Stimulated activated CD8-positive, alpha-beta memory T cell treated with anti-CD3 and anti-CD28 coated beads, Interleukin-4, amount 100 ng/mL, for 48 hours (primary cell): ENCODE data around the gene CYP2D6.

Experiments used
- DNase-seq: peaks from one replicate; pipeline ENCODE4 v3.0.0-alpha.2; 2020

Gene CYP2D6

DNA sequence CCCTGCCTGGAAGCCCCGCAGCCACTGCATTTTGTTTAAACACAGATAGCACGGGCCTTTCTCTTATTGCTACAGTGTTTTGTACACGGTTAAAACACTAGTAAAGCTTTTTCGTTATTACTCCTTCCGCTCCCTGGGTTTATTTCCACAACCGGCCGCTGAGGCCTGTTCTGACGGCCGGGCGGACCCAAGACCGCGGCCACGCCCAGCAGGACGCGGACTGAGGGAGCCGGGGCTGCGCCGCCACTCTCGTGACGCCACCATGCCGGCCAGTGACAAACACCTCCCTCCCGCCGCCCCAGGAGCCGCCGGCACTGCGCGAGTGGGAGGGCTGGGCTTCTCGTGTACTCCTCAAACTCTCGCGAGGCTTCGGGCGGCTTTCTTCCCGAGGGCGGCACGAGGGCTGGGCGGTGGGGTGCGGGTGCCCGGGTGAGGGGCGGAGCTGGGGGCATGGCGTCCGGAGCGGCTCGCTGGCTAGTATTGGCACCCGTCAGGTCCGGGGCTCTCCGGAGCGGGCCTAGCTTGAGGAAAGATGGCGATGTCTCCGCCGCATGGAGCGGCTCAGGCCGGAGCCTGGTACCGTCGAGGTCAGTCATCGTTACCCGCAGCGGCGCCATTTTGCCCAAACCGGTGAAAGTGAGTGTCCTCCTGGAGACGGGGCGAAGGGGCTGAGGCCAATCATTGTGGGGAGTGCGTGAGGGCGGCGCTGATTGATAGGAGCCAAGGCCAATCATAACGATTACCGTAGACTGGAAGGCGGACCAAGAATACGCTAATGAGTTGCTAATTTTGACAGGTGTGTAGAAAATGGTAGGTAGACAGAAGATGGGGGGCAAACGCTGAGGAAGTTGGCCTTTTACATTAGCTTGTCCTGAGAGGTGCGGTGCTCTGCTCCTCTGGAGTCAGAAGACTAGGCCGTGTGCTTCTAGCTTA lies 51.0 kb downstream of the CYP2D6 start, which contains the start of gene SMDT1:
TSS of gene SMDT1 (plus strand) at position 382 of the 933 bp plus-strand sequence. CDS start at position 451, 69 bp downstream.
- peak; percentile 98 for DNase-seq

DNA sequence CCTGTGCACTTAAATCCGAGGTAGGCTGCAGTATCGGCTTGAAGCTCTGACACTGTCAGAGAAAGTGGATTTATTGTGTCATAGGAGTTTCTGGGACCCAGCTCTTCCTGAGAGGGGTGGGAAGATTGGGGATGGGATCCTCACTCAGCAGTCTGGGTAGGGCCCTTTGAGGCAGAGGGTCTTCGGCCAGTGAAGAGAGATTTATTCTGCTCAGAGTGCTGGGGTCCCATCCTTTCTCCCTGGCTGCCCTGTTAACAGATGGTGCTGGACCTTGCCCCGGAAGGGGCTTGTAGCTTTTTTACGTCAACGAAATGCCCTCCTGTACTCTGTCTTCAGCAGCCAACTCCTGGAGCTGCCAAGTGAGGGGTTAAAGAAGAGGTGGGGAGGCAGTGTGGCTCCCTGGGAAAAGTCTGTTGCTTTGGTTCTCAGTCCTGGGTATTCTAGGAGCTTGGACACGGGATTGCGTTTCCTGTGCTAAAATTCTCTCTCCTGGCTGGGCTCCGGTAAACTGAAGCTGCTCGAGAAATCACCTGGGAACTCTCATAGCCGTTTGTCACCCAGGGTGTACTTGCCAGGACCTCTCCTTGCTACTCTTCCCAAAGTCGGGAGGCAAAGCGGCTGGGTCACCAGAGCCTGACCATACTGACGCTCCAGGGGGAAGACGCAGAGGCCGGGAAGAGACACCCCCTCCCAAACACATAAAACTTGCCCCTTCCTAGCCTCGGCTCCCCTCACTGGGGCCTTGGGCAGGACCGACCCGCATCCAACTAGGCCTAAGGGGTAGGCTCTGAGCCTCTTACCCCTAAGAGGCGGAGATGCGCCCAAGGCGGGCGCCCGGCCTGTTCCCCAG lies 51.9 kb downstream of the CYP2D6 start:
- DNase-seq = no peak

DNA sequence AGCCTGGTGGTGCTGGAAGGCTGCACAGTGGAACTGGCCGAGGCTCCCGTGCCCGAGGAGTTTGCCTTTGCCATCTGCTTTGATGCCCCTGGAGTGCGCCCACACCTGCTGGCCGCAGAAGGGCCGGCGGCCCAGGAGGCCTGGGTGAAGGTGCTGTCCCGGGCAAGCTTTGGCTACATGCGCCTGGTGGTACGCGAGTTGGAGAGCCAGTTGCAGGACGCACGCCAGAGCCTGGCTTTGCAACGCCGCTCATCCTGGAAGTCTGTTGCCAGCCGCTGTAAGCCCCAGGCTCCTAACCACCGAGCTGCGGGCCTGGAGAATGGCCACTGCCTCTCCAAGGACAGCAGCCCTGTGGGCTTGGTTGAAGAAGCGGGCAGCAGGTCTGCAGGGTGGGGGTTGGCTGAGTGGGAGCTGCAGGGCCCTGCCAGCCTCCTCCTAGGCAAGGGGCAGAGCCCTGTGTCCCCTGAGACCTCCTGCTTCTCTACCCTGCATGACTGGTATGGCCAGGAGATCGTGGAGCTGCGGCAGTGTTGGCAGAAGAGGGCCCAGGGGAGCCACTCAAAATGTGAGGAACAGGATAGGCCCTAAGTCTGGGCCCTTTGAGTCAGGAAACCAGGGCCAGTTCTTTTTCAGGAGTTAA lies 53.0 kb downstream of the CYP2D6 start:
- no peak for DNase-seq

DNA sequence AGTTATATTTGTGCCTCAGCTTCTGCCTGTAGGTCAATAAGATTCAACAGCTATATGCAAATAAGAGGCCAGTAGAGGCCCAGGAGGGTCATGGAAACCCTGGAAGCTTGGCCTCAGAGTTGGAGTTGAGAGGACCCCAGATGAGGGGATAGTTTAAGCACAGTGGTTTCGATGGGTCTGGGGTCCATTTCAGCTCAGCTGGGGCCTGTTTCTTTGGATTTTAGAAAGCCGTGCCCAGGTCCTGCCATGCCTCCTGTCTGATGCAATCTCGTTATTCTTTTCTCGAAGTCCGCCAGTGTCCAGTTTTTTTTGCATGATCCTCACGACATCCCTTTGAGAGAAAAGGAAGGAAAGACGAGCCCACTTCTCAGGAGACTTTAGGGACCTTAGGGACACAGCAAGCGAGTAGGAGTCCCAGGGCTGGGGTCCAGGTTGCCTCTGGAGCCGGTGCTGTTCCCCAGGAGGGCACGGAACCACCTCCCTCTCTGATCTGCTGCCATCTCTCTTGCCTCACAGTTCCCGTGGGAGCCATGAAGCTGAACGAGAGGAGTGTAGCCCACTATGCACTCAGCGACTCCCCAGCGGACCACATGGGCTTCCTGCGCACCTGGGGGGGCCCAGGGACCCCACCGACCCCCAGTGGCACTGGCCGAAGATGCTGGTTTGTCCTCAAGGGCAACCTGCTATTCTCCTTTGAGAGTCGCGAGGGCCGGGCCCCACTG lies 53.7 kb downstream of the CYP2D6 start:
- no peak for DNase-seq
